ENCODE measurements around the gene PHF21A.

- TF ChIP-seq EZH2 (IDR thresholded peaks at IDR 0.05; ENCODE audit: insufficient read depth, low read length): no peak
- TF ChIP-seq CTCF (IDR thresholded peaks at IDR 0.05; ENCODE audit: insufficient read depth, low read depth, low read length): no peak
These were observed 185.7 kb downstream of the PHF21A start for GRCh38 chr11:45935349-45936064.

All from astrocyte (in vitro differentiated cells and primary cell).